Neuron (in vitro differentiated cells): ENCODE results near the gene FOXC1.

Experiments used
- H2AFZ ChIP-seq: one replicate; pipeline ENCODE4 v1.6.1; 2013; ENCODE audit warnings: low read depth, mild to moderate bottlenecking, inconsistent platforms, low read length, moderate library complexity
- H3K27me3 ChIP-seq: one replicate; pipeline ENCODE4 v1.6.1; 2013; ENCODE audit warnings: low read length; ENCODE audit not compliant: insufficient read depth
- H3K36me3 ChIP-seq: one replicate; pipeline ENCODE4 v1.6.1; 2013; ENCODE audit warnings: low read length; ENCODE audit not compliant: insufficient read depth
- H3K4me1 ChIP-seq: one replicate; pipeline ENCODE4 v1.6.1; 2013; ENCODE audit warnings: low read length; ENCODE audit not compliant: insufficient read depth
- H3K4me3 ChIP-seq: 2 replicates; pipeline ENCODE4 v1.5.1; 2013; ENCODE audit warnings: mild to moderate bottlenecking, low read length, moderate library complexity
- H3K9me3 ChIP-seq: one replicate; pipeline ENCODE4 v1.6.1; 2013; ENCODE audit warnings: low read length

The FOXC1 gene

GRCh38 chr6:1577146-1577680, 32.5 kb upstream of the FOXC1 start:
- no peak overlapping the region for H2AFZ ChIP-seq
- H3K36me3 ChIP-seq, result no peaks in the 10 kb centered on the region
- no peaks in the 10 kb centered on the region for H3K9me3 ChIP-seq
- H3K4me1 ChIP-seq, result peaks cover 4% of the 10 kb centered on the region
- no peaks in the 10 kb centered on the region for H3K27me3 ChIP-seq
- H3K4me3 ChIP-seq, result no peak overlapping the region

DNA sequence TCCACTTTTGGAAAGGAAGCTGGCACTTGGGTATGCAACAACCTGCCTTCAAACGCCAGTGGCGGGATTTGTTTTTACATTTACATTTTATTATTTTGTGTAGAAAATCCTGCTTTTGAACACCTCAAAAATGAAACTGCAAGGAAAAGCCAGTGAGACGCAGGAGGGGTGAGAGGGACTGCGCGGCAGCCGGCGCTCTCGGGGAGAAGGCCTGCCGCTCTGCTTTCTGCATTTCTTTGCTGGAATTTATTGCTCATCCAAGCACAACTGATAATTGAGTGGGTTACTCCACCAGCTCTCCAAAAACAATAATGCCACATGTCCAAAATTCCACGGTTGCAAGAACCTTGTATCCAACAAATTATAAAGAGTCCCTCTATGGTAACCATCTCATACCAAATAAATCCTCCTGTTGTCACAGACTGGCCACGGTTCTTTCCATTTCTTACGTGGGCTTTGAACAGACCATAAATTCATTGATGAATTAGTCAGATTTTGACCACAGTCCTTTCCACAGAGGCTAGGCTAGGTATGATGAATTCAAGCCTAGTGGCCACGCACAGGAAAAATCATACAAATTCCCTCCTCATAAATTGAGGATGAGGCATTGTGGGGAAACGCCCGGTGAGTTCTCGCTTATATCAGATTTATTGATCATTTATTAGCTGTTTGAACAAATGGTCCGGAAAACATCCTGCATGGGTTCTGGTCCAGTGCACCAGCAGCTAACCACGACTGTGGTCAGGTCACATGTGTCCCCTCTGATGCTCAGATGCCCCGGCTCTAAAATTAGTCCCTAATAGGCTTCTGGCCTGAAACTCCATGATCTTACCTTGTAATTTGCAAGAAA, 31.6 kb upstream of the FOXC1 start:
- no peaks in the 10 kb centered on the region for H3K27me3 ChIP-seq

GRCh38 chr6:1579096-1579495, 30.6 kb upstream of the FOXC1 start:
- Histone ChIP-seq H3K36me3 (no peaks in the 10 kb centered on the region), H2AFZ (no peak overlapping the region), H3K4me1 (peaks cover 4% of the 10 kb centered on the region), H3K4me3 (no peak overlapping the region), H3K9me3 (no peaks in the 10 kb centered on the region), H3K27me3 (no peaks in the 10 kb centered on the region)

More for the DNA sequence above, 31.6 kb upstream of the FOXC1 start:
- Histone ChIP-seq H2AFZ (no peak overlapping the region), H3K4me1 (peaks cover 4% of the 10 kb centered on the region), H3K36me3 (no peaks in the 10 kb centered on the region), H3K4me3 (no peak overlapping the region), H3K9me3 (no peaks in the 10 kb centered on the region)

DNA sequence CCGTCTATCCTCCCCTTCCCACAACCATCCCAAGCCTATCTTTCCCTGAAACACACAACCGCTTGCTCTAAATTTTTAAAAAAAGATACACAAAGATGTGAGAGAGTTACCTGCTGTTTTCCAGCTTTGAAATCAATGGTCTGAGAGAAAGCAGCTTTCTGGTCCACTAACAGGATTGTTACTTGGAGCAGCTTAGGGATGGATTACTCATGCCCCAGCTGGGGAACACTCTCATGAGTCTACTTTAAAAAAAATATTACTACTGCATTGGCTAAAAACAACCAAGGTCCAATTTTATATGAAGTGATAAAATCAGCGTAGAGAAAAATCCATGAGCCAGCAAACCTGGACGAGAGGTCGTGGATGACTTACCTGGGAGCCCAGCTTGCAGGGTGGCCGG, 29.6 kb upstream of the FOXC1 start:
- Histone ChIP-seq H3K4me1 (peaks cover 2% of the 10 kb centered on the region), H3K9me3 (no peaks in the 10 kb centered on the region), H3K36me3 (no peaks in the 10 kb centered on the region), H3K4me3 (no peak overlapping the region), H2AFZ (no peak overlapping the region), H3K27me3 (no peaks in the 10 kb centered on the region)

- Histone ChIP-seq H3K4me3 (no peak overlapping the region), H3K27me3 (no peaks in the 10 kb centered on the region), H3K36me3 (no peaks in the 10 kb centered on the region), H3K9me3 (no peaks in the 10 kb centered on the region), H3K4me1 (no peaks in the 10 kb centered on the region), H2AFZ (no peak overlapping the region)
Measured at GRCh38 chr6:1580585-1580984, 29.1 kb upstream of the FOXC1 start.

GRCh38 chr6:1581120-1581991, 28.4 kb upstream of the FOXC1 start:
- H2AFZ ChIP-seq, result no peak overlapping the region
- no peak overlapping the region for H3K4me3 ChIP-seq
- no peaks in the 10 kb centered on the region for H3K36me3 ChIP-seq
- H3K27me3 ChIP-seq, result no peaks in the 10 kb centered on the region
- no peaks in the 10 kb centered on the region for H3K4me1 ChIP-seq
- H3K9me3 ChIP-seq, result no peaks in the 10 kb centered on the region

DNA sequence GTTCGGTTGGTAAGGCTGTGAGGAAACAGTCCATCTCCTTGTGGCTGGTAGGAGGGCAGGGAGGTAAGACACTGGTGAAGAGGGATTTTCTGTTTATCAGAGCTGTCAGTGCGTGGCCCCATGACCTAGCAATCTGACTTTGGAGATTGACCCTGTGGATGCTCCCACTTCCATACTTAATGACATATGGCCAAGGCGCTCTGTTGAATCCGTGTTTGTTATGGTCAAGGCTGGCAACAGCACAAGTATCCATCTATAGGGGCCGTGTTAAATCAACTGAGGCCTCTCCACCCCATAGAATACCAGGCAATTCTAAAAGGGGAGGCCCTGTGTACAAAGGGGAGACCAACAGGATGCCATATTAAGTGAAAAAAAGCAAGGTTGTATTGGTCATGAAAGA, 25.6 kb upstream of the FOXC1 start:
- Histone ChIP-seq H3K9me3 (no peaks in the 10 kb centered on the region), H3K36me3 (no peaks in the 10 kb centered on the region), H3K4me1 (no peaks in the 10 kb centered on the region), H3K27me3 (no peaks in the 10 kb centered on the region), H3K4me3 (no peak overlapping the region), H2AFZ (no peak overlapping the region)

GRCh38 chr6:1584996-1585668, 24.6 kb upstream of the FOXC1 start:
- H3K4me1 ChIP-seq, result no peaks in the 10 kb centered on the region
- H3K36me3 ChIP-seq, result no peaks in the 10 kb centered on the region
- no peaks in the 10 kb centered on the region for H3K27me3 ChIP-seq
- no peak overlapping the region for H3K4me3 ChIP-seq
- no peaks in the 10 kb centered on the region for H3K9me3 ChIP-seq
- no peak overlapping the region for H2AFZ ChIP-seq

DNA sequence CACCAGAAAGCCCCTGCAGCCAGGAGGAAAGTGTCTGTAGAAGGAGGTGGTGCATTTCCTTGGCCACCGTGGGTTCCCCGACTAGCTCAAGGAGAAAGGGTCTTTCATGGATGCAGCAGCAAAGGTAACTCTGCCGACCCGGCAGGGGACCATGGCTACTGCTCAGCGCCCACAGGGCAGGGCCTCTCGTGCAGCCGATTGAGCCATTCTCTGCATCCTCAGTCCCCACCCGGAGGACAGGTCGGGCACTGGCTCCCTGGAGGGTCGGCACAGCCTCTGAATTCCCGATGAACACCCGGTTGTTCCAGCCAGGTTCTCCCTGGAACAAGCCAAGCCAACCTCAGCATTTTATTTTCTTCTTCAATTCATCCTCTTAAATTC, 24.1 kb upstream of the FOXC1 start:
- H3K9me3 ChIP-seq, result no peaks in the 10 kb centered on the region
- H3K4me1 ChIP-seq, result no peaks in the 10 kb centered on the region
- no peak overlapping the region for H2AFZ ChIP-seq
- H3K27me3 ChIP-seq, result no peaks in the 10 kb centered on the region
- no peak overlapping the region for H3K4me3 ChIP-seq
- H3K36me3 ChIP-seq, result no peaks in the 10 kb centered on the region

DNA sequence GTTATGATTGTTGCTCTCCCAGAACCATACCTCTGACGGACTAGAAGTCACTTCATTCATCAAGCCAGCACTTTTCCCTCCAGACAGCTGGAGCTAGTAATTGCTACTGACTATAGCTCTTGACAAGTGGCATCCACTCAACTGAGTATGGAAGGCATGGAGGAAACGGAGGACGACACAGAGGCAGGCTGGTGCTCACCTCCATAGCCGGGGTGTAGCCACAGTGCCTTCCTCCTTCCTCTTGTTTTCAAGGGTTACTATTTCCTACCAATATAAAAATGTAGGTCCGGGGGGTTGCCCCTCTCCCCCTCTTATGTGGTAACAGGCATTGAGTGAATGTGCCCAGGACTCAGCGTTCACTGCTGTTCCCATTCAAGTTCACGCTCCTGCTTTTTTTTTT, 23.5 kb upstream of the FOXC1 start:
- Histone ChIP-seq H3K4me1 (no peaks in the 10 kb centered on the region), H3K9me3 (no peaks in the 10 kb centered on the region), H2AFZ (no peak overlapping the region), H3K27me3 (peaks cover under 1% of the 10 kb centered on the region), H3K4me3 (no peak overlapping the region), H3K36me3 (no peaks in the 10 kb centered on the region)

GRCh38 chr6:1586861-1587450, 22.8 kb upstream of the FOXC1 start:
- Histone ChIP-seq H3K9me3 (no peaks in the 10 kb centered on the region), H3K27me3 (peaks cover 2% of the 10 kb centered on the region), H3K4me3 (no peak overlapping the region), H3K4me1 (no peaks in the 10 kb centered on the region), H3K36me3 (no peaks in the 10 kb centered on the region), H2AFZ (no peak overlapping the region)

GRCh38 chr6:1587546-1587945, 22.2 kb upstream of the FOXC1 start:
- no peak overlapping the region for H2AFZ ChIP-seq

More at GRCh38 chr6:1587546-1587945, 22.2 kb upstream of the FOXC1 start:
- peaks cover 2% of the 10 kb centered on the region for H3K27me3 ChIP-seq
- no peak overlapping the region for H3K4me3 ChIP-seq
- H3K4me1 ChIP-seq, result no peaks in the 10 kb centered on the region
- H3K9me3 ChIP-seq, result no peaks in the 10 kb centered on the region
- H3K36me3 ChIP-seq, result no peaks in the 10 kb centered on the region
